DMS 273 (cell line): ENCODE measurements around the gene TNIK.
"Not testable (repeated sequence)": the region's sequence is repeated elsewhere in the genome, so short reads cannot be mapped to it uniquely, and the experiment has no call there.

Experiments
- DNase-seq: peaks from one replicate; lab custom pipeline; 2025; ENCODE audit not compliant: unreplicated experiment; lab: John Stamatoyannopoulos, UW

TNIK gene

DNA sequence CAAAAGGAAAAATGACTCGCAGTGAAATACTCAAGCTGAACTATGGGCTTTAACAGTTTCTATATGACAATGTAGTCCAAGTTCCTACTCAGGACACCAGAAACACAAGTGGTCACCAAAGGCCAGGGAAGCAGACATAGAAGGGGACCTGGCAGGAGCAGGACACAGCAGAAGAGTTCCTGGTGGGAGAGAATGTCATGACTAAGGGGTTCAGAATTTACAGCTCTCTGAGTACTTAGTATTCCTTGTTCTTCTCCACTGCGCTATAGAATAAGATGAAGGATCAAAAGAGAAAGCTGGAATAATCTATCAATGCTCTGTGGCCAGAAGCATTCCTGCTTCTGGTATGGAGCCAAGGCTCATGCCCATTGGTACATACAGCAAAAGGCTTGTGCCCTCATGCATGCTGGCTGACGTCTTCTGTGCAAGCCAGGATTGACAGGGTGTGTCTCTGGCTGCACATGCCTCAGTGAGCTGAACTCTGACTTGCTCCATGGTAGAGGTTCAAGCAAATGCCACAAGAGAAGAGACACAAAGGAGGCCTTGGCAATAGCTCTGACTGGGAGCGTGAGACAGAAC, 305.0 kb downstream of the TNIK start:
- no peak for DNase-seq

GRCh38 chr3:171150945-171151344, 309.3 kb downstream of the TNIK start:
- DNase-seq: no peak

DNA sequence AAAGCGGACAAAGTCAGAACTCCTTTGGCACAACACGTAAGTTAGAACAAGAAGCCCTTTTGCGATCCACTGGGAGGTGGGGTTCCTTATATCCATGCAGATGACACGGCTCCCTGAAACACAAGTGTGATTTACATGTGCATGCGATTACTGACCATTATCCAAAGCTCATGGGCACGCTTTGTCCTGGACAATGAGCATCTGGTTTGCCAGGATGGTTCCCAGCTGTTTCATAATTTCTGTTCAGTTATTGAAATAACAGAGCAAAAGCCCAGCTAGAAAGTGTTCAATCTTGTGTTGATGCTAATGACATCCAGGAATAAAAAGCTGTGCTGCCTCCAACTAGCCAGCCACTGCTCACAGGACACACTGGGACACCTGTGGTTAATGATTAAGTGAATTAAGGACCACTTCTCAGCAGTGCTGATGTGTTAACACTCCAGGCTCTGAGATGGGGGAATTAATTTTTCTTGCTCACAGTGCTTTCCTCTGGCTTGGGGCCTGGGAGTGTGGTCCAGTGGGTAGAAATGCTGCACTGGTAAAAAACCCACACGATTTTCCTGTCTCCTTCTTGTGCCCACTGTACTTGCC, 310.6 kb downstream of the TNIK start:
- no peak for DNase-seq

DNA sequence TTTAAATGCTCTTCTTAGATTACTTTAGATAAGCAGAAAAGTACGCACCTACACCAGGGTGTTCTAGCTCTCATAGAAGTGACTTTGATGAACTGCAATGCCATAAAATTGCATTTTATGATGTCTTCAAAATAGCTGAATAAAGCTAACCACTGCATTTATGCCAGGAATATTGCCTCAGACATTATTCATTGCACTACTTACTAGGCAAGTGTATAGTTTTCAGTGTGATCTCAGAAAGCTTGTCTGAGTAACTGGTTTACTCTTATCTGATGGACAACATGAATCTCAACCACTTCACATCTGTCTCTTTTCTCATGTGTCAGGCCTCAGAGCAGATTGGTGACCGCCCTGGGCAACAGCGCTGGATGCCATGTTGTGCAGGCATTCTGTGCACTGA, 314.4 kb downstream of the TNIK start:
- peak; percentile 79 for DNase-seq

- DNase-seq: peak; percentile 89
Observed at GRCh38 chr3:171142985-171143384, 317.2 kb downstream of the TNIK start.

GRCh38 chr3:171140246-171140645, 320.0 kb downstream of the TNIK start:
- DNase-seq: no peak

DNA sequence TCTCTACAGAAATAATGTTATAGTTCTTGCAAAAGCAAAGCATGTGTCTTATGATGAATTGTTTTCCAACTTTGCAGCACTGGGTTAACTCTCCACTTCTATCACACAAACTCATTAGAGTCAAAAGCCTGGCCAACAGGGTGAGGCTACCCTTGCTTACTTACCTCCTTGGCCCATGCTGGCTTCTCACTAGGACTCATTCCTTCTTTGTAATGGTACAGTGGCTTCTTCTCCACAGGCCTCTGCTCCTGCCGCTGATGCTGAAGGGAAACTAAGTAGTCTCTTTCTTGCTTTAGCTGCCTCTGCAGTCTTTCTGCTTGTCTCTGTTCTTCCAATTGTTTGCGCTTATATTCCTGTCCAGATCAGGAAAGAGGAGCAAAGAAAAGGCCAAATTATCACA, 322.2 kb downstream of the TNIK start:
- DNase-seq: no peak

DNA sequence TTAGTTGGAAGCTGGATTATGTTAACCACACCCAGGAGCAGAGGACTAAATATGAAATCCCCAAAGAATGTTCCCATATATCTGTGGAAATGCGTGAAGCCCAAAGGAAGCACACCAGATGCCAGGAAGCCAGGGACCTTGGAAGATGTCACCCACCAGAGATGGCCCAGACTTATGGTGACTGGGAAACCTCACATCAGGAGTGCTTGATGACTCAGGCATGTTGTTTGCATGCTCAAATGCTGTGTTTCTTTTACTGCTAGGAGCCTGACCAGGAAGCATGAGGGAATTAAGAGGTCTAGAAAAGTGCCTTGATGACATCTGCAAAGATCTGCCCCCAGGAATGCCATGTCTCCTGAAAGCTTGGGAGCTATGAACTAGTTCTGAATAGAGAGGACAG, 324.7 kb downstream of the TNIK start:
- DNase-seq: no peak

DNA sequence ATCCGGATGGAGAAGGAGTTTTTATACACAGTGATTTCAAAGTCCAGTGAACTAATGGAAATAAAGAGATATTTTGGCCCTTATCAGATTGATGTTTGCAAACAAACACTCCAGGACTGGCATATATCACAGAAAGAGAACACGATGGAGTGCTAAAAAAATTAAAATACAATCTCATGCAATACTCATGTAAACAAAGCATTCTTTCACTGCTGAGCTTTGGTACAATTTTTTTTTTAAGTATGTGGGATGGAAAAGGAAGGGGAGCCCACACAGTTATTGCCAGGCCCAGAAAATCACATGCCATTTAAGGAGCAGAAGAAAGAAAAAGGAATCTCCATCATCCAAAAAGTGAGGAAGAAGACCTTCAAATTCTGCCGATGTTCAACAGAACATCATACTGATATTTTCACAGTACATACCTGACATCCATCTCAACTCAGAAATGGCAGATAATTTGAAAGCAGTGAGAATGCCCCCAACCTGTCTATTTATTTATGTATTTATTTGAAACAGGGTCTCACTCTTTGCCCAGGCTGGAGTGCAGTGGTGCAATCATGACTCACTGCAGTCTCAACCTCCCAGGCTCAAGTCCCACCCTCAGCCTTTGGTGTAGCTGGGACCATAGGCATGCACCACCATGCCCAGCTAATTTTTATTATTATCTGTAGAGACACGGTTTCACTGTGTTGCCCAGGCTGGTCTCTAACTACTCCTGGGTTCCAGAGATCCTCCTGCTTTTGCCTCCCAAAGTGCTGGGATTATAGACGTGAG, 326.2 kb downstream of the TNIK start:
- DNase-seq: no peak

GRCh38 chr3:171133337-171133736, 326.9 kb downstream of the TNIK start:
- DNase-seq: no peak

GRCh38 chr3:171132873-171133272, 327.3 kb downstream of the TNIK start:
- no peak for DNase-seq

GRCh38 chr3:171129827-171130226, 330.4 kb downstream of the TNIK start:
- DNase-seq: no peak

- DNase-seq: no peak
Observed at GRCh38 chr3:171127611-171128010, 332.6 kb downstream of the TNIK start.

GRCh38 chr3:171126478-171127209, 333.6 kb downstream of the TNIK start:
- DNase-seq: no peak

GRCh38 chr3:171125010-171125409, 335.2 kb downstream of the TNIK start:
- no peak for DNase-seq

GRCh38 chr3:171123915-171124314, 336.3 kb downstream of the TNIK start:
- no peak for DNase-seq

- no peak for DNase-seq
Observed at GRCh38 chr3:171122861-171123260, 337.3 kb downstream of the TNIK start.

DNA sequence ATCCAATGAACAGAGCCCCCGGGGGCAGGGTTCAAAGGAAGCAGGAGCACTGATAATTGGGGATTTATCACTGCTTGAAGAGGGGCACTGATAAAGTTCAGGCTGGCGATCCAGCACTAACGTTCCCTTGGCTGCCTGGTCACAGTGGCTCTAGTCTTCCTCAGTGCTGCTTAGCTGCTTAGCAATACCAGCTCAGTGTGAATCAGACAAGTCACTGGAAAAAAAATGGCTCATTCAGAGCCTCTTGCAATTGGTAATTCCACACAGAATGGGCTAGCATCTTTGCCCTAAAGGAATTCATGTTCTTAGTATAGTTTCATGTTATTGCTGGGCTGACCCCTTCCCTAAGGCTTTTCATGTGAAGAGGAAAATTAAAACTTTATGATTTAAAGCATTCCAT, 338.0 kb downstream of the TNIK start:
- no peak for DNase-seq

GRCh38 chr3:171121801-171122200, 338.4 kb downstream of the TNIK start:
- DNase-seq: no peak

DNA sequence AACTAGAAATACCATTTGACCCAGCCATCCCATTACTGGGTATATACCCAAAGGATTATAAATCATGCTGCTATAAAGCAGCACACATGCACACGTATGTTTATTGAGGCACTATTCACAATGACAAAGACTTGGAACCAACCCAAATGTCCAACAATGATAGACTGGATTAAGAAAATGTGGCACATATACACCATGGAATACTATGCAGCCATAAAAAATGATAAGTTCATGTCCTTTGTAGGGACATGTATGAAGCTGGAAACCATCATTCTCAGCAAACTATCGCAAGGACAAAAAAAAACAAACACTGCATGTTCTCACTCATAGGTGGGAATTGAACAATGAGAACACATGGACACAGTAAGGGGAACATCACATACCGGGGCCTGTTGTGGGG, 340.8 kb downstream of the TNIK start:
- DNase-seq: not testable (repeated sequence)

- not testable (repeated sequence) for DNase-seq
Observed at GRCh38 chr3:171118993-171119392, 341.2 kb downstream of the TNIK start.
